Keratinocyte (primary cell): ENCODE data around the gene AEN. TPM values are rescaled to one million over a fixed set of nuclear protein-coding genes. Genes with fewer than 3 reads are reported as not detected.

ENCODE experiments used
- DNase-seq: peaks from one replicate; pipeline ENCODE4 v3.0.0-alpha.2; 2011; ENCODE audit warnings: low read depth, missing footprints, low spot score
- FAIRE-seq: peaks from 2 replicates; lab custom pipeline; 2011; peaks lifted over from hg19 to GRCh38; lab: Jason Lieb, UNC
- H2AFZ ChIP-seq: 2 replicates; pipeline ENCODE4 v1.6.0; 2012; ENCODE audit warnings: low read length, control low read depth, inconsistent platforms; ENCODE audit not compliant: control insufficient read depth
- H3K27ac ChIP-seq: 2 replicates; pipeline ENCODE4 v1.5.1; 2011; ENCODE audit warnings: low read length; ENCODE audit not compliant: control insufficient read depth, insufficient read depth
- H3K27me3 ChIP-seq: 3 replicates; pipeline ENCODE4 v1.6.0; 2011; ENCODE audit warnings: low read length; ENCODE audit not compliant: control insufficient read depth, insufficient read depth; ENCODE audit errors: extremely low read depth
- H3K36me3 ChIP-seq, 2 experiments: 2 replicates in 1 of 2; 3 replicates in 1 of 2; pipeline ENCODE4 v1.5.1; 2011; ENCODE audit warnings: low read length in 2 of 2, mild to moderate bottlenecking in 1 of 2; ENCODE audit not compliant: control insufficient read depth in 2 of 2, insufficient read depth in 2 of 2; ENCODE audit errors: extremely low read depth in 1 of 2
- H3K4me1 ChIP-seq: 3 replicates; pipeline ENCODE4 v1.5.1; 2011; ENCODE audit warnings: low read length; ENCODE audit not compliant: control insufficient read depth, insufficient read depth; ENCODE audit errors: extremely low read depth
- H3K4me2 ChIP-seq: 3 replicates; pipeline ENCODE4 v1.6.0; 2011; ENCODE audit warnings: low read depth, low read length; ENCODE audit not compliant: control insufficient read depth, insufficient read depth; ENCODE audit errors: extremely low read depth
- H3K4me3 ChIP-seq, 3 experiments: fragments of 200-600 bp in 1 of 3; sonication (generic) in 1 of 3; 2 replicates in 2 of 3; 3 replicates in 1 of 3; pipeline ENCODE4 v1.5.1; 2011 to 2016; ENCODE audit warnings: low read length in 3 of 3, mild to moderate bottlenecking in 3 of 3, control low read depth in 2 of 3, inconsistent platforms in 1 of 3, low read depth in 1 of 3, mixed read lengths in 1 of 3, mixed run types in 1 of 3, moderate library complexity in 1 of 3; ENCODE audit not compliant: control insufficient read depth in 2 of 3, insufficient read depth in 2 of 3; ENCODE audit errors: extremely low read depth in 1 of 3
- H3K79me2 ChIP-seq: 2 replicates; pipeline ENCODE4 v1.6.0; 2012; ENCODE audit warnings: low read length; ENCODE audit not compliant: control insufficient read depth, insufficient read depth
- H3K9ac ChIP-seq: 3 replicates; pipeline ENCODE4 v1.6.0; 2011; ENCODE audit warnings: low read length; ENCODE audit not compliant: control insufficient read depth, insufficient read depth; ENCODE audit errors: extremely low read depth
- H3K9me1 ChIP-seq: 3 replicates; pipeline ENCODE4 v1.6.0; 2011; ENCODE audit warnings: low read length; ENCODE audit not compliant: control insufficient read depth, insufficient read depth; ENCODE audit errors: extremely low read depth
- H3K9me3 ChIP-seq: 2 replicates; pipeline ENCODE4 v1.5.1; 2012; ENCODE audit warnings: low read depth, low read length; ENCODE audit not compliant: control insufficient read depth
- H4K20me1 ChIP-seq: 3 replicates; pipeline ENCODE4 v1.6.0; 2011; ENCODE audit warnings: low read length; ENCODE audit not compliant: control insufficient read depth, insufficient read depth; ENCODE audit errors: extremely low read depth
- CTCF ChIP-seq, 3 experiments: IDR thresholded peaks in 1 of 3; conservative IDR thresholded peaks in 1 of 3; optimal IDR thresholded peaks in 1 of 3; 2 replicates in 2 of 3; 3 replicates in 1 of 3; pipeline versions ENCODE3 to v1.5.1; 2011; ENCODE audit warnings: low read length in 3 of 3, mild to moderate bottlenecking in 3 of 3, moderate library complexity in 2 of 3, control low read depth in 1 of 3, inconsistent platforms in 1 of 3; ENCODE audit not compliant: insufficient read depth in 2 of 3; ENCODE audit errors: extremely low read depth in 1 of 3
- EZH2 ChIP-seq: IDR thresholded peaks from one replicate; pipeline ENCODE4 v1.6.1; 2012; ENCODE audit warnings: inconsistent platforms, mild to moderate bottlenecking, low read length, moderate library complexity
- dilution Hi-C: fragments of 300-500 bp; cut with MboI; formaldehyde crosslinking; loops from one replicate; pipeline ENCODE4 v1.7.0; 2020; ENCODE audit warnings: low sequenced_read_pairs; ENCODE audit not compliant: extremely low pct_ligation_motif_present
- polyA plus RNA-seq, 5 experiments: library from polyadenylated mRNA; depleted of rRNA in 3 of 5; stranded (reverse) in 3 of 5; stranded (forward) in 1 of 5; unstranded in 1 of 5; fragments of >200 nt; gene quantifications; 1 replicate in 1 of 5; 2 replicates in 3 of 5; 3 replicates in 1 of 5; pipeline versions ENCODE4 v1.2.1 to v1.2.3, GENCODE V29; 2011 to 2012; ENCODE audit warnings: missing spikeins in 2 of 5, low read depth in 1 of 5, low replicate concordance in 1 of 5

AEN gene
- polyA plus RNA-seq, 1 donor (not counting 4 experiments of a cell fraction or from before 2014, with no cell fraction given), result 27.5 TPM

- dilution Hi-C loops, result no loop called here
- FAIRE-seq (no peak), DNase-seq (no peak)
- TF ChIP-seq CTCF (optimal IDR thresholded peaks at IDR 0.05 in 1 of 3, IDR thresholded peaks at IDR 0.05 in 1 of 3, conservative IDR thresholded peaks at IDR 0.05 in 1 of 3; ENCODE audit: extremely low read depth in 1 of 3, insufficient read depth in 2 of 3, low read length in 3 of 3) (no peak), EZH2 (no peak)
- H3K79me2 ChIP-seq, result peaks cover 93% of the 10 kb centered on the region
- H4K20me1 ChIP-seq, result peaks cover 55% of the 10 kb centered on the region
- peaks cover 41% of the 10 kb centered on the region for H3K4me1 ChIP-seq
- peaks cover 51 to 69% of the 10 kb centered on the region in 2 experiments for H3K36me3 ChIP-seq
- no peaks in the 10 kb centered on the region for H3K9me3 ChIP-seq
- H2AFZ ChIP-seq, result no peak overlapping the region
- no peaks in the 10 kb centered on the region for H3K27me3 ChIP-seq
- H3K4me3 ChIP-seq, result no peak overlapping the region
- peak overlapping the region; percentile 12 for H3K27ac ChIP-seq
- no peak overlapping the region for H3K4me2 ChIP-seq
- no peak overlapping the region for H3K9ac ChIP-seq
- H3K9me1 ChIP-seq, result peaks cover 14% of the 10 kb centered on the region
Observed at GRCh38 chr15:88625943-88626741, 5.0 kb downstream of the AEN start.

- no peaks in the 10 kb centered on the region for H3K9me3 ChIP-seq
- FAIRE-seq, result peak; percentile 13
Observed at GRCh38 chr15:88627463-88627862, 6.3 kb downstream of the AEN start.

More at GRCh38 chr15:88627463-88627862, 6.3 kb downstream of the AEN start:
- peaks cover 41% of the 10 kb centered on the region for H3K4me1 ChIP-seq
- TF ChIP-seq CTCF (optimal IDR thresholded peaks at IDR 0.05 in 1 of 3, IDR thresholded peaks at IDR 0.05 in 1 of 3, conservative IDR thresholded peaks at IDR 0.05 in 1 of 3; ENCODE audit: extremely low read depth in 1 of 3, insufficient read depth in 2 of 3, low read length in 3 of 3) (no peak), EZH2 (no peak)
- dilution Hi-C loops, result no loop called here
- H3K9me1 ChIP-seq, result peaks cover 14% of the 10 kb centered on the region
- H3K9ac ChIP-seq, result no peak overlapping the region
- H4K20me1 ChIP-seq, result peaks cover 55% of the 10 kb centered on the region
- no peak overlapping the region for H3K4me2 ChIP-seq
- no peak overlapping the region for H3K4me3 ChIP-seq
- no peaks in the 10 kb centered on the region for H3K27me3 ChIP-seq
- DNase-seq, result no peak
- peak overlapping the region; percentile 36 for H3K27ac ChIP-seq
- no peak overlapping the region for H2AFZ ChIP-seq
- peaks cover 89% of the 10 kb centered on the region for H3K79me2 ChIP-seq
- peaks cover 61 to 78% of the 10 kb centered on the region in 2 experiments for H3K36me3 ChIP-seq
